HG03066 (cell line): Measurements from ENCODE around the gene DOK1.

Source experiments
- ATAC-seq: cut with Tn5 transposase; IDR thresholded peaks from one replicate; pipeline ENCODE4 v1.9.1; 2021; ENCODE audit warnings: low read depth; ENCODE audit not compliant: unreplicated experiment

The DOK1 gene

GRCh38 chr2:74564222-74564621 lies 9.7 kb downstream of the DOK1 start:
- ATAC-seq: no peak

DNA sequence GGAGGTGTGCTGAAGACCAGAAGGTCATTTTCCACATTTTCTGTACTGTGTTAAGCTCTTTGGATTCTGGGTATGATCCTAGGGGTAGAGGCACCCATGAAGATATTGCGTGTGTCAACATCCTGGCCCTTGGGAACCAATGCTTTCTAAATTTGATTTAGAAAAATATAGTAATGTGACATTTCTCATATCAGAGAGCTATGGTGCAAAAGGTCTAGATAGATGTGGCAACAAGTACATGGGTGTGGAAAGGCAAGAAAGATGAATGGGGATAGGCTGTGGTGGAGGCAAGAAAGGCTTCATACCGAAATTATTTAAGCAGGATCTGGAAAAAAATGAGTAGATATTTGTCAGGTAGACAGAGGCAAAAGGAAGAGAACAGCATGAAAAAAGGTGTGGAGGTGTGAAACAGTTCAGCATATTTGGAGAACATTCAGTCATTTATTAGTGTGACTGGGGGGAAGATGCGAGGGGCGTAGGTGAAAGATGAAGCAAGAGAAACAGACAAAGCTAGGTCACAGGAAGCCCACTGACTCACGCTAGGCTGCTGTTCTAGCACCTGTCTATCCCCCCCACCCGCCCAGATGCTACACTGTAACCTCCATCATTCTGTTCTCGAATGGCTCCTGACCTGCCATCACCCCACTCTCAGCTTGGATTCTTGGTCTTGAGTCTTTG lies 11.7 kb downstream of the DOK1 start:
- no peak for ATAC-seq

- ATAC-seq: no peak
Measured at GRCh38 chr2:74566754-74567085, 12.2 kb downstream of the DOK1 start.

DNA sequence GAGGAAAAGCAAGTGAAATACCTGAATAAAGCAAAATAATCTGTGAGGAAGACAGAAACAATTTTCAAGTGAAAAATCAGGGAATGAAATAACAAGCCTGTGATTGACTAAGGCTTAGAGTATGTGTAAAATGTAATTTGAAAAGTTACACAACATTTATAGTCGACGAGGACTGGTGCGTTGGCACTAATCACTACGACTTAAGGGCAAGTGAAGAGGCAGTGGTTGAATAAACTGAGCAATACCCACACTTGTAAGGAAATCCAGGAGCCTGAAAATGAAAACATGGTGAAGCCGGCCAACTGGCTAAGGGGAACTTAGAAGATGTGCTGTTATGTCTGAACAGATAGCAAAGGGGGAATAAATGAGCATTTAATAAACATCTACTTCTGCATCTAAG lies 13.4 kb downstream of the DOK1 start:
- no peak for ATAC-seq

DNA sequence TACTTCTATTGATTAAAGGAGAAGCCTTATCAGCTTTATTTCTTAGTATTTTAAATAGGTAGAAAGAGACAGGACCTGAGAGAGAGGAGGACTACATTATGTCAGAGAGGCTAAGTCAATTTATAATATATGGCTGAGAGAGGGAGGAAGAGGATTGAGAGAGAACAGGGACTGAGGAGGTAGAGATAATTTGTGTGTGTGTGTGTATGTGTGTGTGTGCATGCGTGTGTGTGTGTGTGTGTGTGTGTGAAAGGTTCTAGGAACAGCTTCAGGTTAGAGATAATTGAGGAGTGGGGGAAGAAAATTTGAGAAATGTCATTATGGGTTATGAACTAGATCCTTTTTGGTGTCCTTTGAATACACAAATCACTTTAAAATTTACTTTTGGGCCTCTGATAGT lies 15.2 kb downstream of the DOK1 start:
- ATAC-seq: no peak

- ATAC-seq: peak; percentile 66
Measured at GRCh38 chr2:74571058-74571457, 16.5 kb downstream of the DOK1 start.

- no peak for ATAC-seq
Measured at GRCh38 chr2:74572178-74572925, 17.8 kb downstream of the DOK1 start.

DNA sequence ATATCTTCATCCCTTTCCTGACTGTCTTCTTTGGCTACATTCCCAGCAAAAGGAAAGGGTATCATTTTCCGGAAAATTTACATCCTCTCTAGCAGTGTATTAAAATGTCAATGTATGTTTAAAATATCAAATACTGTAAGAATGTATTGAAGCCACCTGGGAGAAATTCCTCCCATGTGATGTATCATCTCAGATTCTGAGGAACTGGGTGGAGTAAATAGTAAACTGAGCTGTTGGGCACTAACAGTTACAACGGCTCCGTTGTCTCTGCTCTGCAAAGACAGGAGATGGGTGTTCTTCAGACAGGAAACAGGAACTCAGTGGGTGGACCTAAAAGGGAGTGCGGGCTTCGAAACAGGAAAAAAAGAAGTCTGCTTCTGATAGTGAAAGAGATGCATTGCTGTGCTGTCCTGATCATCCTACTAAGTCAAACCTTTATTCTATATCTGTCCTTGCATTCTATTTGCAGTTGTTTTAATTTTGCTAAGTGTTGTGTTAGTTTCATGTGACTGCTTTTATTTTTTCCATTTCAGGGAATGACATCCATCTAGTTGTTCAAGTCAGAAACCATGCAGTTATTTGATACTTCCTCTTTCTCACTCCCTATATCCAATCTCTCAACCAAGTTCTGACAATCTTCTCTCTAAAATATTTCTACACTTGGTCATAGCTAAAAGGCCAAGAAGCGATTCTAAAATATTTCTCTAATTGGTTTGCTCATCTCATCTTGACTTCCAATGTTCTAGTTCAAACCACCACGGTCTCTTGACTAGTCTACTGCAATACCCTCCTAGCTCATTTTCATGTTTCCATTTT lies 19.4 kb downstream of the DOK1 start:
- peak; percentile 47 for ATAC-seq

GRCh38 chr2:74575320-74575719 lies 20.8 kb downstream of the DOK1 start:
- ATAC-seq: no peak

DNA sequence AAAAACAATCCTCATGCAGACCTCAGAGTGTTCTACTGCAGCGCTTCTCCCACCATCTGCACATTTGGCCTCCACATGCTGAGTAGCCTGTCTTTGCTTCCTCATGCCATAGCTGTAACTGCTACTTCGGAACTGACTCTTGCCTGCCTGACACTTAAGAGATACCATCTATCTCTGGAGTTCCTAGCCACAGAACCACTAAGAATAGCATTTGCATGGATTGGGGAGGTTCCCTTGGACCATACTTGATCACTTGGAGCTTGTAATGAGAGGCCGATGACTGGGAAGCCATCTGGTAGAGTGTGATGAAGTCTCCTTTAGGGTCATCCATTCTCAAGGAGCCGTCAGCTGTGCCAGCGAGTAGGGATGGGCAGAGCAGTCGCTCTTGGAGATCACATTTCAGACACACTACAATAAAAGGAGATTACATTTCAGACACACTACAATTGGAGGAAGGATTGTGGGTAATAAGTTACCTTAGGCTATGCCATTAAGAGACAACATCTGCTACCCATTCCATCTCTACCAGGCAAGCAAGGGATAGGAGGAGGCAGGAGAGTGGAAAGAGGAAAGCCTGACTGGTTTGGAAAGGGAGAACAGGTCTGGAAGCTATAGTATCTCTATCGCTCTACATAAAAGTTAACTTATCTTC lies 21.8 kb downstream of the DOK1 start:
- ATAC-seq: no peak

DNA sequence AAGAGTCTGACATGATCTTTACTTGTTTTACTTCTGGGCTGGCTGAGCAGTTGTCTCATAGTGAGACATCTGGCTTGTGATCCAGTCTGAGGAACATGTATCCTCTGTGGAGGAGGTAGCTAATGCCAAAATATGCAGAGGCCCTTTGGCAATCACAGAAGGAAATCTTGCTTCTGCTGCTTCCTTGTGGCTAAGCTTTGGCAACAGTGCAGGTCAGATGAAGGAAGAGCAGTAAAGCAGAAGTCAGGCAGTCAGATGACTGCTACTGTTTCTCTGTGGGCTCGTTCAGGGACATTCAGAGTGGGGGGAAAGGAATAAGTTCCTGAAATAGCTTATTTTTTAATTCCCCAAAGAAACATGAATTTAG lies 22.3 kb downstream of the DOK1 start:
- no peak for ATAC-seq

DNA sequence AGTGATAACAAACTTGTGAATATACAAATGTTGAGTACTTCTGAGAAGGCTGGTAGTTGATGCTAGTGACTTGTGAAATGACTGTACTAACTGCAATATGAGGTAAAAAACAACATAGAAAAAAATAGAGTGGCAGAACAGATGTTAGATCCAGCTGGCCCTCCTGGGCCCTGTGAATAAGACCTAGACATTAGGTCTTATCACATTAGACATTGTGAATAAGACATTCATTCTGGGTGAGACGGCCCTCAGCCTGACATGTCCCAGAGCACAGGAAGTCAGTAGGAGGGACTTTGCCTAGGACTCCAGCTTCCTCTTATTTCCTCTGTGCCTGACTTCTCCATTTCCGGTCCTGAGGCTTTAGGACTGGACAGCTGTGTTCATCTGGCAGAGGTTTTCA lies 22.9 kb downstream of the DOK1 start:
- ATAC-seq: no peak

GRCh38 chr2:74578408-74578807 lies 23.9 kb downstream of the DOK1 start:
- ATAC-seq: peak; percentile 42

- no peak for ATAC-seq
Measured at GRCh38 chr2:74581463-74581862, 26.9 kb downstream of the DOK1 start.

- no peak for ATAC-seq
Measured at GRCh38 chr2:74582184-74582583, 27.7 kb downstream of the DOK1 start.

DNA sequence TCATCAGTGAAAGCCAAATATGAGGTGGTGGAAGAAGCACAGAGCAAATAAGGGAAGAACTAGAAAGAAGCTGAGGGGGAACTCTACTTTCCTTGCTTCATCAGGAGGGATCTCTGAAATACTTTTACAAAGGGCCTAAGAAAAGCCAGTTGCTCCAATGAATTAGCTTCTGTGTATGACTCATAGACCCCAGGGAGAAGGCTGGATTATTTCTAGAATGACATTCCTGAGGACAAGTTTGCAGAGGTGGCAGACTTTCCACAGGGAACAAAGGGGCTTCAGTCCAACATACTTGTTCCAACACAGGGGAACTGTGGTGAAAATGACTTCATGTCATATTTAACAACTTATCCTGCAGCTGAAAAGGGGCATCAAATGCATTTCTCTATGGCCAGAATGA lies 29.0 kb downstream of the DOK1 start:
- no peak for ATAC-seq

- ATAC-seq: peak; percentile 64
Measured at GRCh38 chr2:74584088-74584645, 29.6 kb downstream of the DOK1 start.

DNA sequence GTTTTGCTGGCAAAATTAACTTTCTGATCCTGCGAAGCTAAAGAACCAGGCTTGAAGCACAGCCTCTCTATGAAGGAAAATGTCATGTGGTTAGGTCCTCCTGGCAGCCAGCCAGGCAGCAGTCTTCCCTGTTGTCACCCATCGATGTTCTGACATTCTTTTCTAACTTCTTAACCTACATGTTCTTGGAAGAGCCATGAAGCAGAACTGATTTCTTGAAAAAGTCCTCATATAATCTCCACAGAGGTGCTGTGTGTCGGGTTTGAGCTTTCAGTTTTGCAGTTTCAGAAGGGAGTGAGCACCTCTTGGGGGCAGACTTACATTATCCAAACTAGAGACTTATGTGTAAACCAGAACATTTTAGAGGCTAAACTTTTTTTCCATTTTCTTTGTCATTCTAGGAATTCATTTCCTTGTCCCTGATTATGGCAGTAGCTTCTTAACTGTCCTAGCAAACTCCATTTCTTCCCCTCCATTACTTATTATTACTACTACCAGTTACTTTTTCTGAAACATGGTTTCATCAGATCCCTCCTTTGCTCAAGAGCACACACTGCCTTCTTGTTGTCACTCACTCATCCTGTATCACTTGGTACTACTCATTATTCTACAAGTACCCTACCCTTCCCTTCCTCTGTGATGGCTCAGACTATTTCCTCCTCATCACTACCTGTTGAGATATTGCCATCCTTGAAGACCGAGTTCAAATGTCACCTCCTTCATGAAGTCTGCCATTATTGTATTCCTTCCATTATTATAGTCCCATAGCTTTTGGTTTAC lies 31.1 kb downstream of the DOK1 start:
- ATAC-seq: no peak

DNA sequence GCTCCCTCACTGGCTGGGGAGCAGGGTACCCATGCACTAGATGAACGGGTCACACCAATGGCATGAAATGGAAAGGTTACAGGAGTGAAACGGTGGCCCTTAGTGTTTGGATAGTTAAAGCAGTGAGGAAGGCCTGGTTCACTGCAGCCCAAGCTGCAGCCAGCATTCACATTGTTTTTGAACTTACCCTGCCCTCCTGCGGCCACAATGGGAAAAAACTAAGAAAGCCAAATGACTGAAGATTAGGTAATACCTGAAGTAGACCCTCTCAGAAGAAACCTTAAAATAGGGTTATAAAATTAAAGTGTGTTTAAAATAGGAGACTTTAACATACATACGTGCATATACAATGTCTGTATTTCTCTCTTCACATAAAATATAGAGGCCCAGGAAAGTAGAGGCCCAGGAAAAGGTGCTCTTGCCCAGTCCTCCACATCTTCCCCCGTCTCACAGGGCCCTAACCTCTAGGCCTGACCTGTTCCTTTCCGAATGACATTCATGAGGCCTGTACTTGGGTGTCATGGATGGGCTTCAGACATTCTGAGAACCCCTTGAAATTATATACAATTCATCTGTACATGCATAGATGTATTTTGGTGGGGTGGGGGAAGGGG lies 33.3 kb downstream of the DOK1 start:
- no peak for ATAC-seq

GRCh38 chr2:74588664-74589063 lies 34.1 kb downstream of the DOK1 start:
- ATAC-seq: no peak
